Liver (tissue), 3 donors: ENCODE data around the gene ELF1.
"Not testable (repeated sequence)": the region's sequence is repeated elsewhere in the genome, so short reads cannot be mapped to it uniquely, and the experiment has no call there.

Source experiments
- FOXA1 ChIP-seq: IDR thresholded peaks from 2 replicates; pipeline ENCODE4 v1.6.1; 2016; ENCODE audit warnings: antibody characterized with exemption
- GABPA ChIP-seq, 2 donors: IDR thresholded peaks in 1 of 2; conservative IDR thresholded peaks in 1 of 2; 2 replicates each; pipeline ENCODE4 v1.6.1; 2016; ENCODE audit warnings: antibody characterized with exemption in 2 of 2, mild to moderate bottlenecking in 1 of 2, moderate library complexity in 1 of 2
- JUND ChIP-seq, 2 donors: IDR thresholded peaks; 2 replicates each; pipeline ENCODE4 v1.6.1; 2016; ENCODE audit warnings: antibody characterized with exemption in 2 of 2
- RAD21 ChIP-seq, 2 donors: IDR thresholded peaks; 2 replicates each; pipeline ENCODE4 v1.6.1; 2016; ENCODE audit warnings: antibody characterized with exemption in 2 of 2, mild to moderate bottlenecking in 2 of 2
- RXRA ChIP-seq, 2 donors: IDR thresholded peaks; 2 replicates each; pipeline ENCODE4 v1.6.1; 2017 to 2018; ENCODE audit warnings: antibody characterized with exemption in 2 of 2, mild to moderate bottlenecking in 1 of 2
- SP1 ChIP-seq: IDR thresholded peaks from 2 replicates; pipeline ENCODE4 v1.6.1; 2018; ENCODE audit warnings: antibody characterized with exemption, mild to moderate bottlenecking
- TAF1 ChIP-seq: conservative IDR thresholded peaks from 2 replicates; pipeline ENCODE4 v1.6.1; 2016; ENCODE audit warnings: antibody characterized with exemption, mild to moderate bottlenecking
- YY1 ChIP-seq: IDR thresholded peaks from 2 replicates; pipeline ENCODE4 v1.6.1; 2016; ENCODE audit warnings: antibody characterized with exemption, mild to moderate bottlenecking
- TF ChIP-seq, protein P1 (sequence below): fragments of 150-350 bp; IDR thresholded peaks from 2 replicates; pipeline ENCODE4 v1.5.1; 2017; ENCODE audit warnings: improper control_type of control experiment, low read depth, low read length; ENCODE audit not compliant: missing input control
- TF ChIP-seq, protein P2 (sequence below): IDR thresholded peaks from 2 replicates; pipeline ENCODE4 v1.6.1; 2016; ENCODE audit warnings: antibody characterized with exemption
- TF ChIP-seq, protein P3 (sequence below): IDR thresholded peaks from 2 replicates; pipeline ENCODE4 v1.6.1; 2016; ENCODE audit warnings: antibody characterized with exemption
- TF ChIP-seq, protein P4 (sequence below): IDR thresholded peaks from 2 replicates; pipeline ENCODE4 v1.6.1; 2016; ENCODE audit warnings: antibody characterized with exemption, mild to moderate bottlenecking
- donor health status: healthy.
- donor health status: healthy.

DNA sequence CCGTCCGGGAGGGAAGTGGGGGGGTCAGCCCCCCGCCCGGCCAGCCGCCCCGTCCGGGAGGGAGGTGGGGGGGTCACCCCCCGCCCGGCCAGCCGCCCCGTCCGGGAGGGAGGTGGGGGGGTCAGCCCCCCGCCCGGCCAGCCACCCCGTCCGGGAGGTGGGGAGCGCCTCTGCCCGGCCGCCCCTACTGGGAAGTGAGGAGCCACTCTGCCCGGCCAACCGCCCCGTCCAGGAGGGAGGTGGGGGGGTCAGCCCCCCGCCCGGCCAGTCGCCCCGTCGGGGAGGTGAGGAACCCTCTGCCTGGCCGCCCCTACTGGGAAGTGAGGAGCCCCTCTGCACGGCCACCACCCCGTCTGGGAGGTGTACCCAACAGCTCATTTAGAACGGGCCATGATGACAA, 118.1 kb downstream of the ELF1 start:
- TF ChIP-seq, protein P1, sequence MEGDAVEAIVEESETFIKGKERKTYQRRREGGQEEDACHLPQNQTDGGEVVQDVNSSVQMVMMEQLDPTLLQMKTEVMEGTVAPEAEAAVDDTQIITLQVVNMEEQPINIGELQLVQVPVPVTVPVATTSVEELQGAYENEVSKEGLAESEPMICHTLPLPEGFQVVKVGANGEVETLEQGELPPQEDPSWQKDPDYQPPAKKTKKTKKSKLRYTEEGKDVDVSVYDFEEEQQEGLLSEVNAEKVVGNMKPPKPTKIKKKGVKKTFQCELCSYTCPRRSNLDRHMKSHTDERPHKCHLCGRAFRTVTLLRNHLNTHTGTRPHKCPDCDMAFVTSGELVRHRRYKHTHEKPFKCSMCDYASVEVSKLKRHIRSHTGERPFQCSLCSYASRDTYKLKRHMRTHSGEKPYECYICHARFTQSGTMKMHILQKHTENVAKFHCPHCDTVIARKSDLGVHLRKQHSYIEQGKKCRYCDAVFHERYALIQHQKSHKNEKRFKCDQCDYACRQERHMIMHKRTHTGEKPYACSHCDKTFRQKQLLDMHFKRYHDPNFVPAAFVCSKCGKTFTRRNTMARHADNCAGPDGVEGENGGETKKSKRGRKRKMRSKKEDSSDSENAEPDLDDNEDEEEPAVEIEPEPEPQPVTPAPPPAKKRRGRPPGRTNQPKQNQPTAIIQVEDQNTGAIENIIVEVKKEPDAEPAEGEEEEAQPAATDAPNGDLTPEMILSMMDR = not testable (repeated sequence)
- TF ChIP-seq RAD21 (IDR thresholded peaks at IDR 0.05); TAF1; JUND (IDR thresholded peaks at IDR 0.05); GABPA (IDR thresholded peaks at IDR 0.05 in 1 of 2, conservative IDR thresholded peaks at IDR 0.05 in 1 of 2); YY1; FOXA1; SP1; RXRA (IDR thresholded peaks at IDR 0.05): not testable (repeated sequence)
- TF ChIP-seq, protein P2, sequence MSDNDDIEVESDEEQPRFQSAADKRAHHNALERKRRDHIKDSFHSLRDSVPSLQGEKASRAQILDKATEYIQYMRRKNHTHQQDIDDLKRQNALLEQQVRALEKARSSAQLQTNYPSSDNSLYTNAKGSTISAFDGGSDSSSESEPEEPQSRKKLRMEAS = not testable (repeated sequence)
- TF ChIP-seq, protein P3, sequence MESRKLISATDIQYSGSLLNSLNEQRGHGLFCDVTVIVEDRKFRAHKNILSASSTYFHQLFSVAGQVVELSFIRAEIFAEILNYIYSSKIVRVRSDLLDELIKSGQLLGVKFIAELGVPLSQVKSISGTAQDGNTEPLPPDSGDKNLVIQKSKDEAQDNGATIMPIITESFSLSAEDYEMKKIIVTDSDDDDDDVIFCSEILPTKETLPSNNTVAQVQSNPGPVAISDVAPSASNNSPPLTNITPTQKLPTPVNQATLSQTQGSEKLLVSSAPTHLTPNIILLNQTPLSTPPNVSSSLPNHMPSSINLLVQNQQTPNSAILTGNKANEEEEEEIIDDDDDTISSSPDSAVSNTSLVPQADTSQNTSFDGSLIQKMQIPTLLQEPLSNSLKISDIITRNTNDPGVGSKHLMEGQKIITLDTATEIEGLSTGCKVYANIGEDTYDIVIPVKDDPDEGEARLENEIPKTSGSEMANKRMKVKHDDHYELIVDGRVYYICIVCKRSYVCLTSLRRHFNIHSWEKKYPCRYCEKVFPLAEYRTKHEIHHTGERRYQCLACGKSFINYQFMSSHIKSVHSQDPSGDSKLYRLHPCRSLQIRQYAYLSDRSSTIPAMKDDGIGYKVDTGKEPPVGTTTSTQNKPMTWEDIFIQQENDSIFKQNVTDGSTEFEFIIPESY = not testable (repeated sequence)
- TF ChIP-seq, protein P4, sequence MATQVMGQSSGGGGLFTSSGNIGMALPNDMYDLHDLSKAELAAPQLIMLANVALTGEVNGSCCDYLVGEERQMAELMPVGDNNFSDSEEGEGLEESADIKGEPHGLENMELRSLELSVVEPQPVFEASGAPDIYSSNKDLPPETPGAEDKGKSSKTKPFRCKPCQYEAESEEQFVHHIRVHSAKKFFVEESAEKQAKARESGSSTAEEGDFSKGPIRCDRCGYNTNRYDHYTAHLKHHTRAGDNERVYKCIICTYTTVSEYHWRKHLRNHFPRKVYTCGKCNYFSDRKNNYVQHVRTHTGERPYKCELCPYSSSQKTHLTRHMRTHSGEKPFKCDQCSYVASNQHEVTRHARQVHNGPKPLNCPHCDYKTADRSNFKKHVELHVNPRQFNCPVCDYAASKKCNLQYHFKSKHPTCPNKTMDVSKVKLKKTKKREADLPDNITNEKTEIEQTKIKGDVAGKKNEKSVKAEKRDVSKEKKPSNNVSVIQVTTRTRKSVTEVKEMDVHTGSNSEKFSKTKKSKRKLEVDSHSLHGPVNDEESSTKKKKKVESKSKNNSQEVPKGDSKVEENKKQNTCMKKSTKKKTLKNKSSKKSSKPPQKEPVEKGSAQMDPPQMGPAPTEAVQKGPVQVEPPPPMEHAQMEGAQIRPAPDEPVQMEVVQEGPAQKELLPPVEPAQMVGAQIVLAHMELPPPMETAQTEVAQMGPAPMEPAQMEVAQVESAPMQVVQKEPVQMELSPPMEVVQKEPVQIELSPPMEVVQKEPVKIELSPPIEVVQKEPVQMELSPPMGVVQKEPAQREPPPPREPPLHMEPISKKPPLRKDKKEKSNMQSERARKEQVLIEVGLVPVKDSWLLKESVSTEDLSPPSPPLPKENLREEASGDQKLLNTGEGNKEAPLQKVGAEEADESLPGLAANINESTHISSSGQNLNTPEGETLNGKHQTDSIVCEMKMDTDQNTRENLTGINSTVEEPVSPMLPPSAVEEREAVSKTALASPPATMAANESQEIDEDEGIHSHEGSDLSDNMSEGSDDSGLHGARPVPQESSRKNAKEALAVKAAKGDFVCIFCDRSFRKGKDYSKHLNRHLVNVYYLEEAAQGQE = not testable (repeated sequence)
